Thyroid gland (tissue), 4 donors: ENCODE results near the gene SLC25A10. TPM values are rescaled to one million over a fixed set of nuclear protein-coding genes. Genes with fewer than 3 reads are reported as not detected.

Experiments
- DNase-seq, 2 donors: peaks; one replicate each; pipeline ENCODE4 v3.0.0-alpha.2; 2019
- H3K27ac ChIP-seq, 3 donors: fragments of 200-600 bp; sonication (generic); 1 replicate in 2 of 3; 2 replicates in 1 of 3; pipeline ENCODE4 v1.5.1; 2016 to 2019; ENCODE audit warnings: mild to moderate bottlenecking in 1 of 3, moderate library complexity in 1 of 3
- H3K27me3 ChIP-seq: fragments of 200-600 bp; sonication (generic); one replicate; pipeline ENCODE4 v1.5.1; 2019
- H3K36me3 ChIP-seq, 2 donors: fragments of 200-600 bp; sonication (generic); one replicate each; pipeline ENCODE4 v1.5.1; 2016 to 2019
- H3K4me1 ChIP-seq, 2 donors: fragments of 200-600 bp; sonication (generic); one replicate each; pipeline ENCODE4 v1.5.1; 2017 to 2019
- H3K4me3 ChIP-seq, 3 donors: fragments of 200-600 bp; sonication (generic); replicated peaks in 1 of 3; 1 replicate in 2 of 3; 2 replicates in 1 of 3; pipeline ENCODE4 v1.5.1; 2016; ENCODE audit warnings: mild to moderate bottlenecking in 1 of 3
- H3K9me3 ChIP-seq: fragments of 200-600 bp; sonication (generic); one replicate; pipeline ENCODE4 v1.5.1; 2017
- POLR2A ChIP-seq, 2 donors: fragments of 450-650 bp; IDR thresholded peaks; one replicate each; pipeline ENCODE4 v1.6.1; 2017; ENCODE audit warnings: antibody characterized with exemption in 2 of 2, mild to moderate bottlenecking in 2 of 2, moderate library complexity in 1 of 2
- WGBS, 2 donors: methylation state at CpG; one replicate each; pipeline ENCODE4 v1.1.5; 2017; 5-methylcytosine and 5-hydroxymethylcytosine counted together
- intact Hi-C: fragments of 100-400 bp; cut with DNase I; formaldehyde crosslinking; loops from one replicate; pipeline ENCODE4 v1.15.1; 2023
- total RNA-seq, 4 donors: library from RNA; depleted of rRNA; stranded (reverse); fragments of >200 nt; gene quantifications; one replicate each; pipeline ENCODE4 v1.2.3, GENCODE V29; 2016
- TF ChIP-seq, protein P1 (sequence below), 6 experiments: fragments of 200-600 bp in 3 of 6; fragments of 450-650 bp in 3 of 6; sonication (generic) in 3 of 6; IDR thresholded peaks; one replicate each; pipeline ENCODE4 v1.5.1; 2016 to 2019; ENCODE audit warnings: antibody characterized with exemption in 6 of 6, mild to moderate bottlenecking in 2 of 6, inconsistent platforms in 1 of 6, moderate library complexity in 1 of 6

Gene SLC25A10
- total RNA-seq, 4 donors from 2014 or later, result 8.9 to 26.3 (median 20.8) TPM

DNA sequence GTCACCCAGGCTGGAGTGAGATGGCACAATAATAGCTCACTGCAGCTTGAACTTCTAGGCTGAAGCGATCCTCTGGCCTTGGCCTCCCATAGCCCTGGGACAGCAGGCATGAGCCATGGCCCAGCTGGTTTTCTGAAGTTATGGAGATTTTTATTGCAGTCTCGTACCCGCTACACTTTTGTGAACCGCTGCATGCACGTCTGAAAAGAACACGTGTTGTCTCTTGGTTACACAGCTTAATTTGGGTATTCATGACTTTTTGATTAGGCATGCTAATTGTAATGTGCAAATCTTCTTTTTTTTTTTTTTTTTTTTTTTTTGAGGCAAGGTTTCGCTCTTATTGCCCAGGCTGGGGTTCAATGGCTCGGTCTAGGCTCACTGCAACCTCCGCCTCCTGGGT is 13.4 kb downstream of the SLC25A10 start:
- peaks cover 20 to 21% of the 10 kb centered on the region in 2 donors for H3K4me1 ChIP-seq
- H3K36me3 ChIP-seq, result no peaks in the 10 kb centered on the region
- no peak overlapping the region for H3K4me3 ChIP-seq
- no peaks in the 10 kb centered on the region for H3K9me3 ChIP-seq
- WGBS, 2 donors, result 88 to 91% methylated on average over 9 of the region's 9 CpGs
- H3K27me3 ChIP-seq, result no peaks in the 10 kb centered on the region
- no peak overlapping the region for H3K27ac ChIP-seq
- no peak for DNase-seq
- intact Hi-C loops, result no loop called here
- TF ChIP-seq, protein P1, sequence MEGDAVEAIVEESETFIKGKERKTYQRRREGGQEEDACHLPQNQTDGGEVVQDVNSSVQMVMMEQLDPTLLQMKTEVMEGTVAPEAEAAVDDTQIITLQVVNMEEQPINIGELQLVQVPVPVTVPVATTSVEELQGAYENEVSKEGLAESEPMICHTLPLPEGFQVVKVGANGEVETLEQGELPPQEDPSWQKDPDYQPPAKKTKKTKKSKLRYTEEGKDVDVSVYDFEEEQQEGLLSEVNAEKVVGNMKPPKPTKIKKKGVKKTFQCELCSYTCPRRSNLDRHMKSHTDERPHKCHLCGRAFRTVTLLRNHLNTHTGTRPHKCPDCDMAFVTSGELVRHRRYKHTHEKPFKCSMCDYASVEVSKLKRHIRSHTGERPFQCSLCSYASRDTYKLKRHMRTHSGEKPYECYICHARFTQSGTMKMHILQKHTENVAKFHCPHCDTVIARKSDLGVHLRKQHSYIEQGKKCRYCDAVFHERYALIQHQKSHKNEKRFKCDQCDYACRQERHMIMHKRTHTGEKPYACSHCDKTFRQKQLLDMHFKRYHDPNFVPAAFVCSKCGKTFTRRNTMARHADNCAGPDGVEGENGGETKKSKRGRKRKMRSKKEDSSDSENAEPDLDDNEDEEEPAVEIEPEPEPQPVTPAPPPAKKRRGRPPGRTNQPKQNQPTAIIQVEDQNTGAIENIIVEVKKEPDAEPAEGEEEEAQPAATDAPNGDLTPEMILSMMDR (IDR thresholded peaks at IDR 0.05), result no peak
- TF ChIP-seq POLR2A (IDR thresholded peaks at IDR 0.05), result no peak

- Histone ChIP-seq H3K4me1 (peaks cover 22 to 26% of the 10 kb centered on the region in 2 donors), H3K4me3 (no peak overlapping the region), H3K27me3 (no peaks in the 10 kb centered on the region), H3K27ac (no peak overlapping the region), H3K9me3 (no peaks in the 10 kb centered on the region), H3K36me3 (no peaks in the 10 kb centered on the region)
- intact Hi-C loops, result no loop called here
- 46 to 56% methylated on average over 9 of the region's 9 CpGs for WGBS, 2 donors
- peak; percentile 57 to 71 for DNase-seq
- TF ChIP-seq POLR2A (IDR thresholded peaks at IDR 0.05), result no peak
- TF ChIP-seq, protein P1 (IDR thresholded peaks at IDR 0.05), result no peak
Measured at GRCh38 chr17:81726004-81726403, 13.9 kb downstream of the SLC25A10 start.

GRCh38 chr17:81727324-81728031 is 15.4 kb downstream of the SLC25A10 start:
- H3K36me3 ChIP-seq, result no peaks in the 10 kb centered on the region
- WGBS, 2 donors, result 92 to 94% methylated on average over 23 of the region's 23 CpGs
- no peaks in the 10 kb centered on the region for H3K27me3 ChIP-seq
- no peak for DNase-seq
- H3K27ac ChIP-seq, result no peak overlapping the region
- peaks cover 19 to 25% of the 10 kb centered on the region in 2 donors for H3K4me1 ChIP-seq
- no peak for TF ChIP-seq POLR2A (IDR thresholded peaks at IDR 0.05)
- TF ChIP-seq, protein P1 (IDR thresholded peaks at IDR 0.05), result no peak
- intact Hi-C loops, result no loop called here
- H3K4me3 ChIP-seq, result no peak overlapping the region
- H3K9me3 ChIP-seq, result no peaks in the 10 kb centered on the region

GRCh38 chr17:81733507-81734404 is 21.7 kb downstream of the SLC25A10 start:
- H3K4me1 ChIP-seq, result peaks cover 5 to 18% of the 10 kb centered on the region in 2 donors
- H3K36me3 ChIP-seq, result no peaks in the 10 kb centered on the region
- H3K27me3 ChIP-seq, result no peaks in the 10 kb centered on the region
- H3K9me3 ChIP-seq, result no peaks in the 10 kb centered on the region
- TF ChIP-seq, protein P1 (IDR thresholded peaks at IDR 0.05), result peak; percentile 75 to 97 (median 89)
- no peak for TF ChIP-seq POLR2A (IDR thresholded peaks at IDR 0.05)
- intact Hi-C loops, result no loop called here
- H3K27ac ChIP-seq, result no peak overlapping the region
- H3K4me3 ChIP-seq, result no peak overlapping the region
- 33 to 50% methylated on average over 17 to 29 of the region's 32 CpGs for WGBS, 2 donors
- DNase-seq, result peak; percentile 86 to 88
